ENCODE data around the gene STK17A. TPM values are rescaled to one million over a fixed set of nuclear protein-coding genes. Genes with fewer than 3 reads are reported as not detected.
A peak's percentile ranks its signal among the peaks of the same experiment; 100 is the strongest.

STK17A gene
- total RNA-seq, 1 donor from 2014 or later: 35.0 TPM

DNA sequence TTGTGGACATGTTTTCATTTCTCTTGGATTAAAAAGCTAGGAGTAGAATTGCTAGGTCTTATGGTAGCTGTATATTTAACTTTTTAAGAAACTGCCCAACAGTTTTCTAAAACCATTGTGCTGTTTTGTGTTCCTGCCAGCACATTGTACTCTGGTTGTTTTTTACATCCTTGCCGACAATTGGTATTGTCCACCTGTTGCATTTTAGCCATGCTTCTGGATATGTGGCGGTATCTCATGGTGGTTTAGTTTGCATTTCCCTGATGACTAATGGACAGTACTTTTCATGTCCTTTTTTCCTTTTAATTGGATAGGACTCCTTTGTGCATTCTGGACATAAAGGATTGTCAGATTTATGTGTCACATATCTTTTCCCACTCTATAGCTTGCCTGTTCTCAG is 45.5 kb downstream of the STK17A start:
- H3K4me1 Mint-ChIP-seq (ENCODE audit: low read depth): peaks cover 52% of the 10 kb centered on the region
- peaks cover 35% of the 10 kb centered on the region for H3K36me3 Mint-ChIP-seq (ENCODE audit: low read depth)
- TF ChIP-seq, protein P1, sequence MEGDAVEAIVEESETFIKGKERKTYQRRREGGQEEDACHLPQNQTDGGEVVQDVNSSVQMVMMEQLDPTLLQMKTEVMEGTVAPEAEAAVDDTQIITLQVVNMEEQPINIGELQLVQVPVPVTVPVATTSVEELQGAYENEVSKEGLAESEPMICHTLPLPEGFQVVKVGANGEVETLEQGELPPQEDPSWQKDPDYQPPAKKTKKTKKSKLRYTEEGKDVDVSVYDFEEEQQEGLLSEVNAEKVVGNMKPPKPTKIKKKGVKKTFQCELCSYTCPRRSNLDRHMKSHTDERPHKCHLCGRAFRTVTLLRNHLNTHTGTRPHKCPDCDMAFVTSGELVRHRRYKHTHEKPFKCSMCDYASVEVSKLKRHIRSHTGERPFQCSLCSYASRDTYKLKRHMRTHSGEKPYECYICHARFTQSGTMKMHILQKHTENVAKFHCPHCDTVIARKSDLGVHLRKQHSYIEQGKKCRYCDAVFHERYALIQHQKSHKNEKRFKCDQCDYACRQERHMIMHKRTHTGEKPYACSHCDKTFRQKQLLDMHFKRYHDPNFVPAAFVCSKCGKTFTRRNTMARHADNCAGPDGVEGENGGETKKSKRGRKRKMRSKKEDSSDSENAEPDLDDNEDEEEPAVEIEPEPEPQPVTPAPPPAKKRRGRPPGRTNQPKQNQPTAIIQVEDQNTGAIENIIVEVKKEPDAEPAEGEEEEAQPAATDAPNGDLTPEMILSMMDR (IDR thresholded peaks at IDR 0.05): no peak
- H3K27ac Mint-ChIP-seq (ENCODE audit: unreplicated experiment): no peak overlapping the region
- no peak overlapping the region for H3K4me3 Mint-ChIP-seq (ENCODE audit: unreplicated experiment)
- H3K27me3 Mint-ChIP-seq (ENCODE audit: low read depth): no peaks in the 10 kb centered on the region
- no peak for DNase-seq (ENCODE audit: low spot score)
- H3K9me3 Mint-ChIP-seq (ENCODE audit: low read depth): no peaks in the 10 kb centered on the region

DNA sequence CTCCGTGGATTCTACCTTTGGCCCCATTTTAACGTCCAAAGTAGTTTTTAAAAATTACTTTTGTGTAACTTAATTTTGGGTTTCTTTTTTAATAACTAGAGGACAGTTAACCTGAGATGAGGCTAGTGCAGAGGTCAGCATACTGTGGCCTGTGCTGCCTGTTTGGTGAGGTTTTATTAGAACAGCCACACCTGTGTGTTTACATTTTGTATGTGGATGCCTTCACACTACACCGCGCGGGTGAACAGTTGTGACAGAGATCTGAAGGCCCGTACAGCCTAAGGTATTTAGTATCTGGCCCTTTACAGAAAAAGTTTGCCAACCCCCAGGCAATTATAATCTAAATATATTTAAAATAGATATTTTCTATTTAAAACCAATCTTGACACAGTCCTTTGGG is 46.9 kb downstream of the STK17A start:
- Mint-ChIP-seq H3K27ac (ENCODE audit: unreplicated experiment) (no peak overlapping the region), H3K4me1 (ENCODE audit: low read depth) (peaks cover 39% of the 10 kb centered on the region), H3K36me3 (ENCODE audit: low read depth) (peaks cover 33% of the 10 kb centered on the region), H3K27me3 (ENCODE audit: low read depth) (no peaks in the 10 kb centered on the region), H3K9me3 (ENCODE audit: low read depth) (no peaks in the 10 kb centered on the region), H3K4me3 (ENCODE audit: unreplicated experiment) (no peak overlapping the region)
- no peak for DNase-seq (ENCODE audit: low spot score)
- TF ChIP-seq, protein P1 (IDR thresholded peaks at IDR 0.05): no peak

DNA sequence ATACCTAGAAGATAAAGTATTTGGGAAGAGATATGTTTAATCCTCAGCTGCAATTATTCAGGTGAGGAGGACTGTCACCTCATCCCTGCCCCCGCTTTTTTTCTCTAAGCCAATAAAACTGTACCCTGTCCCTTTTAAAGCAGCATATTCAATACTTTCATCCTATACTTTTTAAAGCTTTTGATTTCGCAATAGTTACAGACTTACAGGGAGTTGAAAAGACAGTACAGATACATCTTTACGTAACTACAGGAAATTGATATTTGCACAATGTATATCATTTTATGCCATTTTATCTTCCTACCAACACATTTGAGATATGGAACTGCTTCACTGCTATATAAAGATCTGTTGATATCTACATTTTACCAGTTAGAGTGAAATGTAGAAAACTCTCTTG is 47.6 kb downstream of the STK17A start:
- H3K27ac Mint-ChIP-seq (ENCODE audit: unreplicated experiment): no peak overlapping the region
- DNase-seq (ENCODE audit: low spot score): no peak
- peaks cover 30% of the 10 kb centered on the region for H3K36me3 Mint-ChIP-seq (ENCODE audit: low read depth)
- no peak overlapping the region for H3K4me3 Mint-ChIP-seq (ENCODE audit: unreplicated experiment)
- peaks cover 36% of the 10 kb centered on the region for H3K4me1 Mint-ChIP-seq (ENCODE audit: low read depth)
- H3K9me3 Mint-ChIP-seq (ENCODE audit: low read depth): no peaks in the 10 kb centered on the region
- H3K27me3 Mint-ChIP-seq (ENCODE audit: low read depth): no peaks in the 10 kb centered on the region
- TF ChIP-seq, protein P1 (IDR thresholded peaks at IDR 0.05): no peak

DNA sequence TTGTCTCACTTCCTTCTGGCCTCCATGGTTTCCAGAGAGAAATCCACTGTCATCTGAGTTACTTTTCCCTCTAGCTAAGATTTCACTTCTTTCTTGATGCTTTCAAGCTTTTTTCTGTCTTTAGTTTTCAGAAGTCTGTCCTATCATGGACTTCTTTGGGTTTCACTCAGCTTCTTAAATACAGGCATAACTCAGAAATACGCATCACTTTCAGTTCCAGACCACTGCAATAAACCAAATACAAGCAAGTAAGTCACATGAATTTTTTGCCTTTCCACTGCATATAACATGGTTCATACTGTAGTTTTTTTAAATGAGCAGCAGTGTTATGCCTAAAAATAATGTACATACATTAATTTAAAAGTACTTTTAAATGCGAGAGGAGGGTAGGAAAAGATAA is 48.7 kb downstream of the STK17A start:
- no peak overlapping the region for H3K4me3 Mint-ChIP-seq (ENCODE audit: unreplicated experiment)
- H3K9me3 Mint-ChIP-seq (ENCODE audit: low read depth): no peaks in the 10 kb centered on the region
- DNase-seq (ENCODE audit: low spot score): no peak
- H3K4me1 Mint-ChIP-seq (ENCODE audit: low read depth): peaks cover 39% of the 10 kb centered on the region
- TF ChIP-seq, protein P1 (IDR thresholded peaks at IDR 0.05): no peak
- no peaks in the 10 kb centered on the region for H3K27me3 Mint-ChIP-seq (ENCODE audit: low read depth)
- peaks cover 23% of the 10 kb centered on the region for H3K36me3 Mint-ChIP-seq (ENCODE audit: low read depth)
- peak overlapping the region; percentile 49 for H3K27ac Mint-ChIP-seq (ENCODE audit: unreplicated experiment)

DNA sequence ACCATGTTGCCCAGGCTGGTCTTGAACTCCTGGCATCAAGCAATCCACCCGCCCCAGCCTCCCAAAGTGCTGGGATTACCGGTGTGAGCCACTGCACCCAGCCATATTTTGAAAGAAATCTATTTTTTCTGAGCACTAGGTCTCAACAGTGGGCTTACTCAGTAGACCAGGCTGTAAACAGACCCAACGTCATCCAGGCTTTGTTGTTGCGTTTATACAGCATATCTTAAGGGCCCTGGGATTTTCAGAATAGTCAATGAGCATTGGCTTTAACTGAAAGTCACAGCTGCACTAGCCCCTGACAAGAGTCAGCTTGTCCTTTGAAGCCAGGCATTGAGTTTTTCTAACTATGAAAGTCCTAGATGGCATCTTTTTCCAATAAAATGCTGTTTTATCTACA is 49.8 kb downstream of the STK17A start:
- H3K36me3 Mint-ChIP-seq (ENCODE audit: low read depth): peaks cover 22% of the 10 kb centered on the region
- H3K4me3 Mint-ChIP-seq (ENCODE audit: unreplicated experiment): no peak overlapping the region
- H3K4me1 Mint-ChIP-seq (ENCODE audit: low read depth): peaks cover 39% of the 10 kb centered on the region
- DNase-seq (ENCODE audit: low spot score): no peak
- H3K27me3 Mint-ChIP-seq (ENCODE audit: low read depth): no peaks in the 10 kb centered on the region
- TF ChIP-seq, protein P1 (IDR thresholded peaks at IDR 0.05): no peak
- no peak overlapping the region for H3K27ac Mint-ChIP-seq (ENCODE audit: unreplicated experiment)
- no peaks in the 10 kb centered on the region for H3K9me3 Mint-ChIP-seq (ENCODE audit: low read depth)

Data from chondrocyte (in vitro differentiated cells).